PFSK-1 (cell line): Measurements from ENCODE around the gene TMC1.

ENCODE experiments used
- FOXP2 ChIP-seq: optimal IDR thresholded peaks from 2 replicates; pipeline ENCODE3; 2011; ENCODE audit warnings: borderline replicate concordance, control low read depth, inconsistent platforms; ENCODE audit not compliant: insufficient read depth; ENCODE audit errors: extremely low read length, extremely low read depth
- POLR2AphosphoS5 ChIP-seq: IDR thresholded peaks from 2 replicates; pipeline ENCODE4 v1.6.1; 2012; ENCODE audit warnings: low read depth, mild to moderate bottlenecking, control low read depth, low read length, moderate library complexity
- REST ChIP-seq, 2 experiments: IDR thresholded peaks; 2 replicates each; pipeline versions ENCODE4 v1.6.1 to v1.8.0; 2011 to 2012; ENCODE audit warnings: low read depth in 2 of 2, low read length in 2 of 2, control low read depth in 1 of 2, inconsistent platforms in 1 of 2, mild to moderate bottlenecking in 1 of 2, moderate library complexity in 1 of 2; ENCODE audit not compliant: insufficient read depth in 1 of 2
- SIN3A ChIP-seq: IDR thresholded peaks from 2 replicates; pipeline ENCODE4 v1.6.1; 2012; ENCODE audit warnings: mild to moderate bottlenecking, low read length, moderate library complexity, borderline replicate concordance; ENCODE audit not compliant: insufficient read depth
- TAF1 ChIP-seq: IDR thresholded peaks from 2 replicates; pipeline ENCODE4 v1.6.1; 2012; ENCODE audit warnings: low read length, control low read depth, borderline replicate concordance; ENCODE audit not compliant: insufficient read depth

The TMC1 gene

GRCh38 chr9:72575666-72576065 is 54.3 kb downstream of the TMC1 start:
- TF ChIP-seq REST (IDR thresholded peaks at IDR 0.05; ENCODE audit: insufficient read depth in 1 of 2, low read depth in 2 of 2, low read length in 2 of 2): no peak
- TF ChIP-seq FOXP2: no peak
- TF ChIP-seq TAF1: no peak

- TF ChIP-seq TAF1: no peak
- no peak for TF ChIP-seq POLR2AphosphoS5
- TF ChIP-seq SIN3A: no peak
- TF ChIP-seq REST (IDR thresholded peaks at IDR 0.05; ENCODE audit: insufficient read depth in 1 of 2, low read depth in 2 of 2, low read length in 2 of 2): no peak
- TF ChIP-seq FOXP2: no peak
Measured at GRCh38 chr9:72576087-72576486, 54.7 kb downstream of the TMC1 start.

GRCh38 chr9:72577212-72577753 is 55.9 kb downstream of the TMC1 start:
- no peak for TF ChIP-seq REST (IDR thresholded peaks at IDR 0.05; ENCODE audit: insufficient read depth in 1 of 2, low read depth in 2 of 2, low read length in 2 of 2)
- TF ChIP-seq SIN3A: 0 out of 2 replicates have a peak, but pooled peaks have one; percentile 21
- TF ChIP-seq FOXP2: no peak
- no peak for TF ChIP-seq TAF1
- TF ChIP-seq POLR2AphosphoS5: no peak

- TF ChIP-seq SIN3A (no peak), POLR2AphosphoS5 (no peak), FOXP2 (no peak), REST (IDR thresholded peaks at IDR 0.05; ENCODE audit: insufficient read depth in 1 of 2, low read depth in 2 of 2, low read length in 2 of 2) (no peak), TAF1 (no peak)
Measured at GRCh38 chr9:72579190-72579589, 57.8 kb downstream of the TMC1 start.
